GM21717 (cell line): ENCODE measurements around the gene AMBP.

ENCODE experiments used
- ATAC-seq: cut with Tn5 transposase; IDR thresholded peaks from one replicate; pipeline ENCODE4 v1.9.1; 2021; ENCODE audit warnings: mild to moderate bottlenecking, moderate library complexity; ENCODE audit not compliant: unreplicated experiment

Gene AMBP

GRCh38 chr9:114034196-114034595 lies 43.9 kb downstream of the AMBP start:
- ATAC-seq, result no peak

GRCh38 chr9:114033397-114034103 lies 44.5 kb downstream of the AMBP start:
- no peak for ATAC-seq

- ATAC-seq, result no peak
Observed at GRCh38 chr9:114031948-114032840, 45.9 kb downstream of the AMBP start.

GRCh38 chr9:114031037-114031630 lies 47.0 kb downstream of the AMBP start:
- no peak for ATAC-seq

- ATAC-seq, result no peak
Observed at GRCh38 chr9:114030364-114030763, 47.7 kb downstream of the AMBP start.

- no peak for ATAC-seq
Observed at GRCh38 chr9:114029311-114030170, 48.6 kb downstream of the AMBP start.

- ATAC-seq, result no peak
Observed at GRCh38 chr9:114028646-114029045, 49.5 kb downstream of the AMBP start.

GRCh38 chr9:114027863-114028465 lies 50.1 kb downstream of the AMBP start:
- ATAC-seq, result no peak

GRCh38 chr9:114027159-114027862 lies 50.8 kb downstream of the AMBP start:
- ATAC-seq, result no peak

- no peak for ATAC-seq
Observed at GRCh38 chr9:114026335-114026734, 51.8 kb downstream of the AMBP start.

GRCh38 chr9:114025760-114026159 lies 52.3 kb downstream of the AMBP start:
- no peak for ATAC-seq

- no peak for ATAC-seq
Observed at GRCh38 chr9:114025196-114025753, 52.8 kb downstream of the AMBP start.

- no peak for ATAC-seq
Observed at GRCh38 chr9:114023961-114024360, 54.1 kb downstream of the AMBP start.

GRCh38 chr9:114021578-114021977 lies 56.5 kb downstream of the AMBP start:
- ATAC-seq, result no peak

GRCh38 chr9:114017741-114018715 lies 60.1 kb downstream of the AMBP start:
- ATAC-seq, result no peak

GRCh38 chr9:114016629-114017423 lies 61.3 kb downstream of the AMBP start:
- ATAC-seq, result no peak

- no peak for ATAC-seq
Observed at GRCh38 chr9:114016101-114016500, 62.0 kb downstream of the AMBP start.
